Calu3 (cell line): ENCODE data around the gene CHTOP. TPM values are rescaled to one million over a fixed set of nuclear protein-coding genes. Genes with fewer than 3 reads are reported as not detected.

Experiments used
- BruUV-seq: library from RNA; stranded (reverse); fragments of 400-500 nt; replicated peaks from 2 replicates; lab custom pipeline; 2021; lab: Mats Ljungman, UMichigan
- CTCF ChIA-PET: fragments of 300-600 bp; sonication (Branson Sonifier 250); formaldehyde crosslinking; loops from one replicate; lab custom pipeline; 2022; ENCODE audit warnings: antibody characterized with exemption; lab: Charles Lee
- DNase-seq: peaks from one replicate; pipeline ENCODE4 v3.0.0; 2022
- H3K27ac Mint-ChIP-seq: one replicate; pipeline ENCODE4 v1.8.0; 2022; ENCODE audit warnings: mixed read lengths; ENCODE audit not compliant: unreplicated experiment
- H3K27me3 Mint-ChIP-seq: one replicate; pipeline ENCODE4 v1.8.0; 2022; ENCODE audit warnings: mixed read lengths; ENCODE audit not compliant: unreplicated experiment
- H3K36me3 Mint-ChIP-seq: one replicate; pipeline ENCODE4 v1.8.0; 2022; ENCODE audit warnings: mild to moderate bottlenecking, moderate library complexity, mixed read lengths; ENCODE audit not compliant: insufficient read depth, unreplicated experiment
- H3K4me1 Mint-ChIP-seq: one replicate; pipeline ENCODE4 v1.8.0; 2022; ENCODE audit warnings: mild to moderate bottlenecking, low read depth, mixed read lengths; ENCODE audit not compliant: unreplicated experiment
- H3K4me3 Mint-ChIP-seq: one replicate; pipeline ENCODE4 v1.8.0; 2022; ENCODE audit warnings: mild to moderate bottlenecking, low read depth, moderate library complexity, mixed read lengths; ENCODE audit not compliant: unreplicated experiment
- H3K9me3 Mint-ChIP-seq: one replicate; pipeline ENCODE4 v1.8.0; 2022; ENCODE audit warnings: low read depth, mixed read lengths; ENCODE audit not compliant: unreplicated experiment
- CTCF ChIP-seq: fragments of 200-600 bp; IDR thresholded peaks from one replicate; pipeline ENCODE4 v1.8.0; 2022; ENCODE audit warnings: antibody characterized with exemption; ENCODE audit not compliant: unreplicated experiment
- intact Hi-C: fragments of 100-400 bp; cut with micrococcal nuclease; formaldehyde crosslinking; loops from one replicate; pipeline ENCODE4 v1.10.0; 2022; ENCODE audit not compliant: unreplicated experiment
- total RNA-seq: library from RNA; stranded (reverse); gene quantifications from 2 replicates; pipeline ENCODE4 v1.2.3, GENCODE V29; 2022

CHTOP gene
- total RNA-seq, 1 experiment from 2014 or later, result 100 TPM

- Mint-ChIP-seq H3K27ac (peak overlapping the region; percentile 87), H3K9me3 (no peaks in the 10 kb centered on the region), H3K4me3 (peak overlapping the region; percentile 54), H3K4me1 (peaks cover 64% of the 10 kb centered on the region), H3K36me3 (peaks cover 73% of the 10 kb centered on the region), H3K27me3 (no peaks in the 10 kb centered on the region)
- intact Hi-C loops, result no loop called here
- BruUV-seq, result no TSS peak
- no peak for TF ChIP-seq CTCF
- no peak for DNase-seq
- CTCF ChIA-PET, result interaction anchor here (0.8 to 9.3 kb wide), 8 partner anchors 9 to 104 kb away, joined by 3 to 99 read pairs (median 10); partner anchors contain the start of genes CHTOP, S100A1 and S100A13
Observed at GRCh38 chr1:153615406-153615805, 18.5 kb upstream of the CHTOP start.

GRCh38 chr1:153616144-153616916 is 17.5 kb upstream of the CHTOP start, which contains the start of gene S100A14:
S100A14 (minus strand) TSS chr1:153616325; CDS start chr1:153615858, 467 bp downstream.
- peak; percentile 86 for DNase-seq
- Mint-ChIP-seq H3K4me1 (peaks cover 55% of the 10 kb centered on the region), H3K9me3 (no peaks in the 10 kb centered on the region), H3K27me3 (no peaks in the 10 kb centered on the region), H3K36me3 (peaks cover 64% of the 10 kb centered on the region), H3K4me3 (peak within 1 kb of the TSS; percentile 54), H3K27ac (peak within 1 kb of the TSS; percentile 87)
- CTCF ChIA-PET, result interaction anchor here (0.6 to 9.3 kb wide), 8 partner anchors 9 to 1947 kb away, joined by 3 to 99 read pairs (median 8); partner anchors contain the start of genes CHTOP, S100A1 and S100A13
- TF ChIP-seq CTCF, result no peak
- intact Hi-C loops, result loop anchor here (2.0 kb wide), 1 partner anchor 44 kb away; no protein-coding TSS in a partner anchor
- no TSS peak for BruUV-seq

GRCh38 chr1:153616917-153617311 is 17.0 kb upstream of the CHTOP start:
- Mint-ChIP-seq H3K36me3 (peaks cover 58% of the 10 kb centered on the region), H3K27ac (peak overlapping the region; percentile 87), H3K27me3 (no peaks in the 10 kb centered on the region), H3K9me3 (no peaks in the 10 kb centered on the region), H3K4me1 (peaks cover 49% of the 10 kb centered on the region), H3K4me3 (peak overlapping the region; percentile 54)
- TF ChIP-seq CTCF, result no peak
- no peak for DNase-seq
- intact Hi-C loops, result loop anchor here (2.0 kb wide), 1 partner anchor 44 kb away; no protein-coding TSS in a partner anchor
- CTCF ChIA-PET, result interaction anchor here (1.1 to 9.3 kb wide), 7 partner anchors 10 to 106 kb away, joined by 3 to 99 read pairs (median 6); partner anchors contain the start of genes CHTOP, S100A1 and S100A13
- BruUV-seq, result no TSS peak

GRCh38 chr1:153617663-153618062 is 16.2 kb upstream of the CHTOP start:
- Mint-ChIP-seq H3K27me3 (no peaks in the 10 kb centered on the region), H3K27ac (peak overlapping the region; percentile 87), H3K9me3 (no peaks in the 10 kb centered on the region), H3K4me1 (peaks cover 46% of the 10 kb centered on the region), H3K36me3 (peaks cover 52% of the 10 kb centered on the region), H3K4me3 (no peak overlapping the region)
- CTCF ChIA-PET, result interaction anchor here (1.2 to 9.3 kb wide), 4 partner anchors 10 to 51 kb away, joined by 3 to 99 read pairs (median 17); partner anchors contain the start of genes CHTOP, S100A1 and S100A13
- intact Hi-C loops, result loop anchor here (2.0 kb wide), 1 partner anchor 45 kb away; no protein-coding TSS in a partner anchor
- peak; percentile 83 for DNase-seq
- BruUV-seq, result no TSS peak
- peak; percentile 33 for TF ChIP-seq CTCF
